Suppressor macrophage treated with lipopolysaccharide for 1 hour (primary cell): ENCODE results near the gene TDRKH.

Experiments used
- DNase-seq, 3 donors: peaks; one replicate each; pipeline ENCODE4 v3.0.0-alpha.2; 2020 to 2022

TDRKH gene

DNA sequence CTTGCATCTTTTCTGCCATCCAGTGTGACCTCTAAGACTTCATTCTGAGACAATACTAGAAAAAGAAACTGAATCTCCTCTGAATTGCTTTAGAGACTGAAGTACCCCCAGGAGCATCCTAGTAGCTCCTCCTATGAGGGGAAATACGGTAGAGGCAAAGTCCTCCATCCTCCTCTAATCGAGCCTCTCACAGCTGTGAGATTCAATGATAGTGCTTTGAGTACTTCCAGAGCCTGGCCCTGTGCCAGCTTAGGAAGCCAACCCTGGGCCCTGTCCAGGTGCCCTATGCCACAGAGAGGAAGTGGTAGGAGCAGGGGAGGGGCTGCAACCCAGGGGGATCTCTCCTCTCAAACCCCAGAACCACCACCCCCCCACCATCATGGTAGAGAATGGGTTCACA is 30.6 kb upstream of the TDRKH start:
- DNase-seq: no peak

DNA sequence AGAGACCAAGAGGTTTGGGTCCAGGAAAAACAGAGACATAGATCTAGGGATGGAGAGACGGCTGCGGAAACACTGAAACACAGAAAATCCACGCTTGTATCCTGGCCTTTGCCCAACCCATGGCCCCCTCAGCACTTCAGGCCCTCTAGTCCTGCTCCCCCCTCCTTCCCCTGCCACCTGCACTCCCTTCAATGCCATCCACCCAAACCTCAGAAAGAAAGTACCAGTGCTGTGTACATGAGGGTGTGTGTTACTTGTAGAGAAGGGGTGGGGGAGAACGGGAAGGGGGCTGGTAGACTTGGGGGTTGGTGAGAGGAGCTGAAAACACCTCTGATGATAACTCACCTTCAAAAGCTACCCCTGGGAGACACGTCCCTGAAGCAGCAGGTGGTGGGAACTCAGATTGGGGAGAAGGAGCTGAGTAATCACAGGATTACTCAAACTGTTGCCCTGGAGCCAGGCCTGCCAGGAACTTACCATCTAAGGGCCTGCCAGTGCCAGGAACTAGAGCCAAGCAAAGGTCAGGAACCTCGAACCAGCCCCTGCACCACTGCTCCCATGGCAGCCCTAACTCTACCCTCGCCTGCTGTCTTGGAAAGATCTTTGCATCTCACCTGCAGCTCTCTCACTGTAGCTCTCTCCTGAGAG is 29.8 kb upstream of the TDRKH start:
- DNase-seq: peak in 1 of 3 donors; percentile 49

DNA sequence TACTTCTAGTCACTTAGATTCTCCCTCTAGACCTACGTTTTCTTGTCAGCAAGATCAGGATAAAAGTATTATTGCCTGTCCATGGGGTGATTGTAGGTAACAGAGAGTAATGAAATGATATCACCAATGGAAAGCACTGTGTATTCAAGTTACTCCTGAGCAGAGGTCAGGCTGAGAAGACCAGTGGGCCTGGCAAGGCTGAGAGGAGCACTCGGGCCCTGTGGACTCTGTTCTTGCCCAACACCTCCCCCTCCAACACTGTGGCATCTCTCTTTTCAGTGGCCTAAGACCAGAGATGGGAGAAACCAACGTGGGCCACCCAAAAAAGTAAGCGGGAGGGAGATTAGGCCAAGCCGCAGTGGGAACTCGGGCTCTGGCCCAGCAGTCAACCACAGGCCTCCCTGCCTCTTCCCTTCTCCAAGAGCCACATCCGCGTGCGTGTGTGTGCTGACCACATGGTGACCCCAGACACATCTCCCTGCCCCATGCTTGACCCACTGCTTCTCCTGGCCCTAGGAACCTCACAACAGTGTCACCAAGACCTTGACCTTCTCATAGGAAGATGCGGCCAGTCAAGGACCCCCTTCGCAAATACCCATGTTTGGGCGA is 29.0 kb upstream of the TDRKH start:
- no peak for DNase-seq

DNA sequence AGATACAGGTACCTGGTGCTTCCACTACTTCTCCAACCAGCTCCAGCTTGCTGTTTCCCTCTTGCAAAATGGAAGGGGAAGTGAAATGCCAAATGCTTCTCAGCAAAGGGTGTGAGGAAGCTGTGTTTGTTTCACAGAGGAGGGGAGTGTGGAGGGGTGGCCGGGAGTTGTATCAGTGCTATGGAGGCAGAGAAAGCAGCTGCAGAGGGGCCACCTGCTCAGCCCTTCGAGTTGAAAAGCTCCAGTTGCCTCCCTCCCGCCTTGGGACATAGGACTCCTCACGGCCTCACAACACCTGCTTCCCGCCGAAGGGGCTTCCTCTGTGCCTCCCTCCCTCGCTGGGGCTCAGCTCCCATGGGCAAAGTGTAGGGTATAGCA is 27.0 kb upstream of the TDRKH start:
- peak; percentile 40 to 58 (median 50) for DNase-seq

DNA sequence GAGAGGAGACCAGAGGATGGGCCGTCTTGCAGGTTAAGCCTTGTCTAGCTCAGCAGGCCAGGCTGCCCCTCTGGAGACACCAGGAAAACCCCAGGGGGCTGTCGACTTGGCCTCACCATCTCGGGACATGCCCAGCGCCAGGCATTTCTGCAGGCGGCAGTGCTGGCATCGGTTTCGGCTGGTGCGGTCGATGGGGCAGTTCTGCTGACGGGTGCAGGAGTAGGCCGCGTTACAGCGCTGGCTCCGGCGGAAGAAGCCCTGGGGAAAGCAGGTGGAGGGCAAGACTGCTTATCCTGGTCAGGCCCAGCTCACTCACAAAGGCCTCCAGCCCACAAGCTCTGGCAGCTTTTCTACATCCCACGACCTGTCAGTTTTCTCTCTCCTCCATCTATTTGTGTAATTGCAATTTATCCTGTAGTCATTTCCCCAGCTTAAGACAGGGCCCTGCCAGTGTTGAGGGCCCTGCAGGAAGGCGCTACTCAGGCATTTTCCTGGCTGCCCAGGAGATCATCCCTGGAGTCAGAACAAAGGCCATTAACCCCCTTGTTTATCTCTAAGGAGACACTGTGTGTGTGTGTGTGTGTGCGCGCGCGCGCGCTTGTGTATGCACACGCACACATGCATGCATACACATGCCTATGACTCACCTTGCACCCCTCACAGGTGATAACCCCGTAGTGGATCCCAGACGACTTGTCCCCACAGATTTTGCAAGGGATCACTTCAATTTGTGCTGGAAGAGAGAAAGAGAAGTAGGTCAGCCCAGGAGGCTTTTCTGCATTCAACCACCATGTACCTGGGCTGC is 26.4 kb upstream of the TDRKH start:
- DNase-seq: no peak

DNA sequence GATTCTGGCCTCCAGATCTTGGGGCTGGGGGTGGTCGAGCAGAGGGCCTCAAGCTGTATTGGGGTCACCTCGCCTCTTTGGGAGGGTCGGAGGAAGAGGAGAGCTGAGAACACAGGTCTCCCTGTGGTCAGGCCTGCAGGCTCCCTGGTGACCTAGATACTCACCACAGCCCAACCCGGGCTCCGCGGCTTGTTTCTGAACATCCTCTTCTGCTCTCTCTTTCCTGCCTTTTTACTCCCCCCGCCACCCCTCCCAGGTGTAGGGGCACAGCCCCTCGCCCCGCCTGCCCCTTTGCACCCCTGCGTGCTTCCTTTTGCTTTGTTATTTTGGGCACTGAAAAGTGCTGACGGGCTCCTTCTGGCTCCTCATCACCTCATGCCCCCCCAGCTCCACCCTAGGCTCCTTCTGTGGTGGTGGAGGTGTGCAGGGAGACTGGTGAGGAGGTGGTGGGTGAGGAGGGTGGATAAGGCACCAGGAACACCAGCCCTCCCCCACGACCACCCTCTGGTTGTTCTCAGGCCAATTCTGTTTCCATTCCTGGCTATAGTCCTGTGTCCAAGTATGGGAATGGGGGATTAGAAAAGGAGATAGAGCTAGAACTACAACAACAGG is 25.5 kb upstream of the TDRKH start:
- DNase-seq: no peak

DNA sequence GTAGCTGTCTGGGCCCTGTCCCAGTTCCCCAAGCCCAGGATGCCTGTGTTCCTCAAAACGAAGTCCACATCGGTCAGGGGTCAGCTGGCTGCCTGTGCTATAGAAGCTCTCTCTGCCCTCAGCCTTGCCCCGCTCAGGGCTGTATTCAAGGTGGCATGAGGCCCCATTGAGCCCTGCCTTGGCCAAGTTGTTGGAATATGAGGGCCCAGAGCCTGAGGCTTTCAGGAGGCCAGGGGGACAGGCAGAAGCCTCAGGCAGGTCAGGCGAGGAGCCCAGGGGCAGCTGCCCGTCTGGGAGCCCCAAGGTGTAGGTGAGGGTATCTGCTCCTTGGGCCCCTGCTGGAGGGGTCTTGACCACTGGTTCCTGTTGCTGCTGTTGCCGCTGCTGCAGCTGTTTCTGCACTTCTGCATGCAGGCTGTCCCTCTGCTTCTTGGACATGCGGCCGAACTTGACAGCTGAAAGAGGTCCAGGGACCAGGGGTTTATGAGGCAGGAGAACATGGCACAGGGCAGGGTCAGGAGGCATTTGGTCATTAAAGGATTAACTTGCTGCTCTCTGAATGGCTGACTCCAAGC is 24.8 kb upstream of the TDRKH start:
- DNase-seq: no peak

DNA sequence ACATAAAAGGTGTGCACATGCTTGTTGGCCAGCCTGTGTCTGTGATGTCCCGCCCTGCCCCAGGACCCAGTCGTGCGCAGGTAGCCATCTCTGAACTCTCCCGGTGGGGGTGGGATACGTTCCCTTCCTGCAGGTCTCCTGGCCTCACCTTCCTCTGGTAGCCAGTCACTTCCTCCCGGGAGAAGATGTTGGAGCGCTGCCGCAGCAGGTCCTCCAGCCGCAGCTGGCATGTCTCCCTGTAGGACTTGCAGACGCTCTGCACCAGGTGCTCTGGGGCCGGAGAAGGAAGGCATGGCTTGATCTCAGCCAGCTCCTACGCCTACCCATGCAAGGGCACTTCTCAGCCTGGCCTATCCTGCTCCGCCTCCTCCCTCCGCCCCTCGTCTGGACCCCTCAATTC is 24.1 kb upstream of the TDRKH start:
- no peak for DNase-seq

DNA sequence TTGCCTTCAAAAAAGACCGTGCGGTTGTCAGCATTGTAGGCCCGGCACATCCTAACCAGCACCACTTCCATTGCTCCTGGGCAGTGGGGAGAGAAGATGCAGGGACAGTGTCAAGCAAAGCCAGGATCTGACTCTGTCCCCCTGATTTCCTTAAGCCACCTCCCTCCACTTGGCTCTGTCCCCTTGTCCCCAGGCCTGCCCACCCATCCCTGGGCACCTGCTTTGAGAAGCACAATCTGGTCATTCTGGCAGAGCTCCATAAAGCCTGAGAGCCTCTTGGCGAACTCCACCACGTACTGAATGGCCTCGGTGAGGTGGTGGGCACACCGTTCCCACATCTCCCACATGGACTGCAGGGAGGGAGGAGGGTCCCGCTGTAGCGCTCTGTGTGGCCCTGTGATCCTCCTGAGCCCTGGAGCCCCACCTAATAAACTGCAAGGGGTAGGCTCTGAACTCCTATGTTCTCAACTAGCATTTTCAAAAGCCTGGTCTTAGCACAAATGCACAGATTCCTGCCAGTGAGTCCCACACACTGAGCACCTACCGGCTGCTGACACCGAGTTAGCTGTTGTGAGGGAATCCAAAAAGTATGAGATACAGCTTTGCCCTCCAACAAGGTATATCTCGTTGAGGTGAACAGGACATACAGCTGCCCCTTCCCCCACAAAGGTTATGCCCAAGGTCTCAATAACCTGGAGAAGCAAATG is 23.1 kb upstream of the TDRKH start:
- DNase-seq: no peak

DNA sequence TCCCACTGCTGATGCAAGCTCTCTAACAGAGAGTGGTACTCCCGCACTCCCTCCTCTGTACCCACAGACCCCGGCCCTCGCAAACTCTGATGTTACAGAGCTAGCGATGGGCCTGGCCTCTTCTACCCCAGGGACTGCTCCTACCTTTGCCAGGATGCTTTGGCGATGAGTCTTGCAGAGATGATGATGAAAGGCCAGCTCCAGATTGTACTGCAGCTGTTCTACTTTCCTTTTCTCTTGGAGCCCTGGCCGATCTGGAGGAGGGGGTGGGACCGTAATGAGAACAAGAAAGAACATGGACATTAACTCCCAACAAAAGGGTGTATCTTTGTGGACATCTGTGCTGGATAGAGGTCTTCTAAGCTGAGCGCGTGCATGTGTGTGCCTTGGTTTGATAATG is 20.9 kb upstream of the TDRKH start:
- no peak for DNase-seq

DNA sequence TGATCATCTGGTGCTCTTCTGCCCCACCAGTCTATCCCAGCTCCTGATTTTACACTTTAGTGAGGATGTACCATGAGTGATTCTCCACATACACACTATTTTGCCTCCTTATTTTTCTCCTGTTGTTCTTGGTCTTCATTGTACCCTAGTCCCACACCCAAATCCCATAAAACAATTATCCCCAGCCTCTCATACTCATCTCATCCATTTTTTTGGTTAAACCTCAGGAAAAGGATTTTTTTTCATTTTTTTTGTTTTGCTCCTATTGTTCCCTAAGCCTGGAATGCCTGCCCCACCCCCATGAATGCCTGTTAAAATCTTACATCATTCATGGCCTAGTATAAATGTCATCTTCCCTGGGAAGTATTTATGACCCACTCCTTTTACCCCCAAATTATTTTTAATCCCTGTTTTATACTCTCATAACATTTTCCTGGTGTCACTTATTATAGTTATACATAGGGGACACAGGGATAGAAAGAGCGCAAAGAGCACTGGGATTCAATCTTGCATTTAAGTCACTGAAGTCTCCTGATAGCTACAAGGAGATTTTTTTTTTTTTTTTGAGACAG is 19.8 kb upstream of the TDRKH start:
- DNase-seq: no peak

DNA sequence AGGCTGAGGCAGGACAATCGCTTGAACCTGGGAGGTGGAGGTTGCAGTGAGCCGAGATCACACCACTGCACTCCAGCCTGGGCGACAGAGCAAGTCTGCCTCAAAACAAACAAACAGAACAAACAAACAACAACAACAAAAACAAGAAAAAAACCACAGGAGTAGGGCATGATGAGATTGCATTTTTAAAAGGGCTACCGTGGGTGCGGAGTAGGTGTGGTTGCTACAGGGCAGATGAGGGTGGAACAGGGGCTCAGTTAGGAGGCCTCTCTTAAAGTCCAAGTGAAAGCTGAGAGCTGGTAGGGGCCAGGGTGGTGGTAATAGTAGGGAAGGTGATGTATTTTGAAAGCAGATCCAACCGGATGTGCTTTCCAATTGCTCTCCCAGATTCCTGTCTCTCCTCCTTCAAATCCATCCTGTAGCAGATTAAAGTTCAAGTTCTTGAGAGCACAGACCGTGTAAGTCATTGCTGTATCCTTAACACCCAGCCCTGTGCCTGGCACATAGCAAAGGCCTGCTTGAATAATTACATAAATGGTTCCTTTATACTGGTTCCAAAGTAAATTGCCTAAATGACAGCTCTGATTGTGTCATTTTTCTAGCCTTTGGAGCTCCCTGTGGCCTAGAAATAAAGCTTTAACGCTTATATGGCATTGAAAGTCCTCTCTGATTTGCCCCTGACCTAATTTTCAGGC is 19.1 kb upstream of the TDRKH start:
- no peak for DNase-seq

DNA sequence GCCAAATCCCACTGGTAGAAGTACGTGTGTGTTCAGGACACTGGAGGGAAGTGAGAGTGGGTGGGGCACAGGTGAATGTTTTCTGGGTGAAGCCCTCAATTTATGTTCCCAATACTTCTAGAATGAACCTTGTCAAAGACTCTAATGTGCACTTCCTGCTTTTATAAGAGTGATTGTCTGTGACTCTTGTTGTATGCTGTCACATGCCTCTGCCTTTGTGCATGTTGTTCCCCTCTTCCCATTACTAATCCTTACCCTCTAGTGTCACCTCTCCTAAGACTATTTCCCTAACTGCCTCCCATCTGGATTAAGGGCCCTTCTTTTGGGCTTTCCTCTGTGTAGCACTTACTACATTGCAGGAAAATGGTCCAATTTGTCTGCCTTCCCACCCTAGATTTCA is 17.5 kb upstream of the TDRKH start:
- peak; percentile 34 to 54 (median 52) for DNase-seq

DNA sequence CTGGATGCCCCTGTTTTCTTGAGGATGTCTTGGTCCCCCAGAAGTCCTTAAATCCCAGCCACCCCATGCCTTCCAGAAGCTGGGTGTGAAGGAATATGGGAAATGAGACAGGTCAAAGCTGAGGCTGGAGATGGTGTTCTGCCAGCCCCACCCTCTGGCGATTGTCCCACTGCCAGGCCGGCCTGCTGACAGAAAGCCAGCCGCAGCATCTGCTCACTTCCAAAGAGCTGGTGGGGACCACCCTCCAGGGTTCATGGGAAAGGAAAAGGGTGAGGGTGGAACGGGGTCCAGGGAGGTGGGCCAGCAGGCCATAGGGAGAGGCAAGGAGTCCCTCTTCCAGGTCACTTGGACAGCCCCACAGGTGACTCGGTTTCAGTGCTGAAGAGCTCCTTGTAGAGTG is 16.8 kb upstream of the TDRKH start:
- DNase-seq: no peak

DNA sequence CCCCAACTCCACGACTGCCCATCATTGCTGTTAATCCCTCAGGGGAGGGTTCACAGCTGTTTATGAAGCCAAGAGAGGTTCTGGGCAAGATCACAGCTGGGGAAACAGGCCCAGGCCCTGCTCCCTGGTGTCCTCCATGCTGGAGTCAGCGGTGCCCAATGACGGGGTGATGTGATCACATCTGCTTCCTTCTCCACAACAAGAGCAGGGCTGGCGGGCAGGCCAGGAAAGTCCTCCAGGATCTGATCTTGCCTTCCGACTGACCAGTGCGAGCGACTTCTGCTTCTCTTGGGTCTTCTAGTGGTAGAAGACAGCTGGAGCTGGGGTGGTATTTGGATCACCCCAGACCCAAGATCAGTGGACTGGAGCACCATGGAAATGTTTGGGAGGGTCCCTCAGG is 15.9 kb upstream of the TDRKH start:
- DNase-seq: no peak

DNA sequence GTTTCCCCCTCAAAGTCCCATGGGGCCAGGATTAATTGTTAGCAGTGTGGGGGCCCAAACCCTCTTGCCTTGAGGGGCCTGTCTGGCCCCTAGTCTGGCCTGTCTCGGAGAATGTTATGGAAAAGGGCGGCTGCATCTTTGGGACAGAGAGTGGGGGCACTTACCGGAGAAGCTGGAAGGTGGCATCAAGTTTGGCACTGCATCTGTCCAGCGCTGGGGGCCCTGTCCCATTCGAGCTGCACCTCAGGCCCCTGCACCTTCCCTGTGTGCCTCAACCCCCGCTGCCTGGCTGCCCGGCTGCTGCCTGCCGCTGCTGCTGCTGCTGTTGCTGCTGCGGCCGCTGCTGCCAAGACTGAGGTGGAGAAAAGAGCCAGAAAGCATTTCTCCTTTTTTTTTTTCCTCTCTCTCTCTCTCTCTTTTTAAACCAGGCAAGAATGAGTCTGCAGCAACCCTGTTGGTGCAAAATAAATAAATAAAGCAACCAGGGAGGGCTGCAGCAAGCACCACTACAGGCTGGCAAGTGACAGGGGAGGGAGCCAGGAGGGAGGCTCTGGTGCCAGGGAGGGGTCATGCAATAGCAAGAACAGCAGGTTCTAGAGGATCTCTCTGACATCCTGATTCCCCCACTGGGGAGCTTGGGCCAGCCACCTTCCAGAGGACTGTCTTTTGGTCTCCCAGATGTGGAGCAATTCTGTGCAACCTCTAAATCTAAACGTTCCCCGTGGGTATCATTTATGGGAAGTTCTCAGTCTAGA is 14.9 kb upstream of the TDRKH start, which contains the start of gene LINGO4:
TSS of gene LINGO4 (minus strand) at position 354 of the 755 bp plus-strand sequence. CDS start 2,715 bp downstream, outside the sequence.
- no peak for DNase-seq

DNA sequence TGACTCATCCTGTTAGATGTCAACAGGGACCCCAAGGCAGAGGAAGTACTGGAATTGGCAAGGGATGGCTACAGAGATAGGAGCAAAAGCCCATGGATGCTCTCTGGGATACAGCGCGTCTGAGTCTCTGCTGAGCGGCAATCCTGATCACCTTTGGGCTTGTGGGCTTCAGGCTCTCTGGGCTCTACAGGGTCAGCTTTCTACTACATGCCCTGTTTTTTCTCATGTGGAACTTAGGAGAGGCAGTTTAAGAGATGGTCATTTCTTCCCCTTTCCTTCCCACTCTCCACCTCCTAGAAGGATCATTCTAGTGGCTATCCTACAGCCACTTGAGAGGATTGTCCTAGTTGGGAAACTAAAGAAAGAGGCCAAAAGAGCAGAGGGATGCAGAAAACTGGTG is 13.6 kb upstream of the TDRKH start:
- DNase-seq: no peak

DNA sequence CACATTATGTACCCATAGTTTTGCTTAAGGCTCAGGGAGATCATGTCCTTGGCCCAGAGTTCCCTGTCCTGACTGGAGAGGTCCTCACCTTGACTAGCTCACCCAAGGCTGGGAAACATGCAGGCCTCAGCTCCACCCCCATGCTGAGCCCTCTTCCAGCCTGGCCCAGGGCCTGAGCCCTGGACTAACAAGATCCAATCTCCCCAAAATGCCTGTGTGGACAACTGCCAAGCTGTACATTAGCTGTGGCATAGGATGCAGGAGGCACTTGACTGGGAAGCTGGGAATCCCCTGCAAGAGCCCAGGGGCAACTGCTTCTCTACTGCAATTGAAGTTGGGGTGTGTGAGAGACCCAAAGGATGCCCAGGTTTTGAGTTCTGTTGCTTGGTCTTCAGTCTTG is 12.9 kb upstream of the TDRKH start:
- DNase-seq: no peak

DNA sequence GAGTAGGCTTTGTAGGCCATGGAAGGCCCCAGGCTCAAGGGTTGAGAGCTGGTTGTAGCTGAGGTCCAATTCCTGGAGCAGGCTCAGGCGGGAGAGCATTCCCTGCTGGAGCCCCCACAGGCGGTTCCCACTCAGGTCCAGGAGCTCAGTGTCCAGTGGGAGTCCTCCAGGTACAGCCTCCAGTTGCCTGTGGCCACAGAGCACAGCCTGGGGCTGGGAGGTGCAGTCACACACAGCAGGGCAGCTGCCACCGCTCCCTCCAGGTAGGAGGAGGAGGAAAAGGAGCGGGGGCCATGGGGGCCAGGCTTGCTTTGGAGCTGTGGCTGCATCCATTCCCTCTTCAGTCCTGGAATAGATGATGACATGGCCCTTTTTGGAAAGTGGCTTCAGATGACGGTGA is 12.1 kb upstream of the TDRKH start:
- no peak for DNase-seq

DNA sequence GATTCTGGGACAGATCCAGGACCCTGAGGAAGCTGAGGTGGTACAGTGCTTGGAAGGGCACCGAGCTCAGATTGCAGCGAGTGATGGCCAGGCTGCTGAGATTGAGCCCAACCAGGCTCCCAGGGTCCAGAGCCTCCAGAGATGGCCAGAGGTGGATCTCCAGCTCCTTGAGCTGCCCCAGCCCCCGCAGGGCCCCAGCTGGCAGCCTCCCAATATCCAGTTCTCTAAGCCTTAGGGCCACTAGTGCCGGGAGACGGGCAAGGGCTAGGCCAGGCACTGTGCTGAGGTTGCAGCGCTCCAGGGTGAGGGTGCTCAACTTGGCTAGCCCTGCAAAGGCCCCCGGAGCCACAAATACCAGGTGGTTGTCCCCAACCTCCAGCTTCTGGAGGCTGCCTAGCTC is 11.5 kb upstream of the TDRKH start:
- no peak for DNase-seq

DNA sequence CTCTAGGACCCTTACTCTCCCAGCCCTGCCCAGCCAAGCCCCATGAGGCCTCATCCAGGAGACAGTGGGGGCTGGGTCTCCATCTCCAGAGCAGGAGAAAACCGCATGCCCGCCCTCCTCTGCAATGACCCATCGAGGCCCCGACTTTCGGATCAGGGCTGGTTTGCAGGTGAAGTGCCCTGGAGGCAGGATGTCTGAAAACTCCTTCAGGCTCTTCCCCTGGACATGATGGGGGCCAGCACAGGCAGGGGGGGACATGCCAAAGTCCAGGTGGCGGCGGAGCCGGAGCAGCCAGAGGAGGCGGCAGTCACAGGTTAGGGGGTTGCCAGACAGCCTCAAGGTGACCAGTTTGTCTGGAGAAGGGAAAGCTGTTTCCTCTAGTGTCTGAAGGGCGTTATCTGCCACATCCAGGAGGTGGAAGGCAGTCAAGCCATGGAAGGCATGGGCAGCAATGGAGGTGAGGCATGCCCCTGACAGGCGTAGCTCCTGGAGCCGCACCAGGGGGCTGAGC is 11.1 kb upstream of the TDRKH start:
- DNase-seq: no peak
